Heart left ventricle (tissue), 13 donors: ENCODE data around the gene UNC45A.

ENCODE experiments used
- POLR2A ChIP-seq, 2 donors: fragments of 450-650 bp; IDR thresholded peaks; one replicate each; pipeline ENCODE4 v1.6.1; 2017; ENCODE audit warnings: antibody characterized with exemption in 2 of 2, mild to moderate bottlenecking in 2 of 2, moderate library complexity in 2 of 2
- TF ChIP-seq, protein P1 (sequence below), 12 donors: fragments of 200-600 bp; sonication (generic) in 4 of 12; IDR thresholded peaks; one replicate each; pipeline versions ENCODE4 v1.5.0 to v1.8.0; 2018 to 2022; ENCODE audit warnings: antibody characterized with exemption in 12 of 12, mild to moderate bottlenecking in 5 of 12
- donor health status: ischemic (EF 13 %, LVEDD 7.1; RV severe dilation, severe dysfunction).
- donor health status: DM: no; HTN: yes; CAD: no.
- donor health status: DM: no; HTN: no; CAD: no.
- donor health status: ischemic (EF 25% LVEDD 6.9; RV normal size, moderate dysfunction).
- donor health status: ischemic (EF 25% LVEDD 5.7; RV mildly dilated, moderate dysfunction).
- donor health status: ischemic (EF 35%, LVEDD 5.7; RV mildly dilated, moderate dysfunction).
- donor health status: nonischemic (EF 11% LVEDD 7.7; RV severe dilation, severe dysfunction).
- donor health status: DM: yes; HTN: yes; CAD: no.
- donor health status: PGD.
- donor health status: ischemic (EF 29% LVEDD 5.4; RV normal size, mild dysfunction).
- donor health status: nonischemic (EF 23%, LVEDD 6.1; RV moderate dilation, normal function).

DNA sequence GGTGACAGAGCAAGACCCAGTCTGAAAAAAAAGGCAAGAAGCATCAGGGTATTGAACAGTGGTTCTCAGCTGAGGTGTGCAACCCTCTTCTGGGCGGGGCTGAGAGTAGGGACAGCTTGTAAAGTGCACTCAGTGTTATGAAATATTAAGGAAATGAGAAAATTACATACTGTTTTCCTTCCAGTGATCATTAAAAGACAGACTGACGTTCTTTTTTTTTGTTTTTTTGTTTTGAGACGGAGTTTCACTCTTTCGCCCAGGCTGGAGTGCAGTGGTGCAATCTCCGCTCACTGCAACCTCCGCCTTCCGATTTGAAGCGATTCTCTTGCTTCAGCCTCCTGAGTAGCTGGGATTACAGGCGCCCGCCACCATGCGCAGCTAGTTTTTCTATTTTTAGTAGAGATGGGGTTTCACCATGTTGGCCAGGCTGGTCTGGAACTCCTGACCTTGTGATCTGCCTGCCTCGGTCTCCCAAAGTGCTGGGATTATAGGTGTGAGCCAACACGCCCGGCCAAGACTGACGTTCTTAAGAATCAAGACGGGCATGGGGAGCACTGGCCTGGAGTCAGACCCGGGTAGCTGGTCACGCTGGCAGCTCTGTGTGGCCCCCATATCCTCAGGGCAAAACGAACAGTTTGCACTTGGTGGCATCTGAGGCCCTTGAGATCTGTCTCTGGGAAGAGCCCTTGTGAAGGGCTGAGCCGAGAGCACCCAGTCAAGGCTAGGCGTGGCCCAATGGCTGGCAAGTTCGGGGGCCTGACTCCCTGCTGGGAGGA, 20.6 kb upstream of the UNC45A start:
- TF ChIP-seq, protein P1, sequence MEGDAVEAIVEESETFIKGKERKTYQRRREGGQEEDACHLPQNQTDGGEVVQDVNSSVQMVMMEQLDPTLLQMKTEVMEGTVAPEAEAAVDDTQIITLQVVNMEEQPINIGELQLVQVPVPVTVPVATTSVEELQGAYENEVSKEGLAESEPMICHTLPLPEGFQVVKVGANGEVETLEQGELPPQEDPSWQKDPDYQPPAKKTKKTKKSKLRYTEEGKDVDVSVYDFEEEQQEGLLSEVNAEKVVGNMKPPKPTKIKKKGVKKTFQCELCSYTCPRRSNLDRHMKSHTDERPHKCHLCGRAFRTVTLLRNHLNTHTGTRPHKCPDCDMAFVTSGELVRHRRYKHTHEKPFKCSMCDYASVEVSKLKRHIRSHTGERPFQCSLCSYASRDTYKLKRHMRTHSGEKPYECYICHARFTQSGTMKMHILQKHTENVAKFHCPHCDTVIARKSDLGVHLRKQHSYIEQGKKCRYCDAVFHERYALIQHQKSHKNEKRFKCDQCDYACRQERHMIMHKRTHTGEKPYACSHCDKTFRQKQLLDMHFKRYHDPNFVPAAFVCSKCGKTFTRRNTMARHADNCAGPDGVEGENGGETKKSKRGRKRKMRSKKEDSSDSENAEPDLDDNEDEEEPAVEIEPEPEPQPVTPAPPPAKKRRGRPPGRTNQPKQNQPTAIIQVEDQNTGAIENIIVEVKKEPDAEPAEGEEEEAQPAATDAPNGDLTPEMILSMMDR (IDR thresholded peaks at IDR 0.05) = no peak
- TF ChIP-seq POLR2A (IDR thresholded peaks at IDR 0.05) = no peak
